MCF 10A (cell line): ENCODE results near the gene STAT4. TPM values are rescaled to one million over a fixed set of nuclear protein-coding genes. Genes with fewer than 3 reads are reported as not detected.

ENCODE experiments used
- Bru-seq: library from RNA; stranded (reverse); fragments of 400-500 nt; gene quantifications from one replicate; lab custom pipeline; 2021; lab: Mats Ljungman, UMichigan
- BruChase-seq, 2 experiments: library from RNA; stranded (reverse); fragments of 400-500 nt; gene quantifications; one replicate each; lab custom pipeline; 2021; lab: Mats Ljungman, UMichigan
- BruUV-seq: library from RNA; stranded (reverse); fragments of 400-500 nt; replicated peaks from 2 replicates; lab custom pipeline; 2021; lab: Mats Ljungman, UMichigan
- CTCF ChIA-PET: fragments of 300-600 bp; sonication (Branson Sonifier 250); formaldehyde crosslinking; extraction: SDS; loops from one replicate; lab custom pipeline; 2021; ENCODE audit warnings: antibody characterized with exemption, inconsistent platforms; lab: Yijun Ruan, JAX
- POLR2A ChIA-PET: fragments of 300-600, 350-650 bp; sonication (Branson Sonifier 250); formaldehyde crosslinking; extraction: SDS; loops from one replicate; lab custom pipeline; 2020; ENCODE audit warnings: antibody characterized with exemption, inconsistent platforms; lab: Yijun Ruan, JAX
- DNase-seq: peaks from one replicate; pipeline ENCODE4 v3.0.0-alpha.2; 2018; ENCODE audit not compliant: unreplicated experiment
- H3K27ac Mint-ChIP-seq: one replicate; pipeline ENCODE4 v1.8.0; 2022; ENCODE audit warnings: mild to moderate bottlenecking, low read depth, mixed read lengths; ENCODE audit not compliant: unreplicated experiment
- H3K27me3 Mint-ChIP-seq: one replicate; pipeline ENCODE4 v1.8.0; 2022; ENCODE audit warnings: mixed read lengths; ENCODE audit not compliant: insufficient read depth, unreplicated experiment
- H3K36me3 Mint-ChIP-seq: one replicate; pipeline ENCODE4 v1.8.0; 2022; ENCODE audit warnings: mild to moderate bottlenecking, moderate library complexity, mixed read lengths; ENCODE audit not compliant: insufficient read depth, unreplicated experiment
- H3K4me1 Mint-ChIP-seq: one replicate; pipeline ENCODE4 v1.8.0; 2022; ENCODE audit warnings: mixed read lengths; ENCODE audit not compliant: insufficient read depth, unreplicated experiment
- H3K4me3 Mint-ChIP-seq: one replicate; pipeline ENCODE4 v1.8.0; 2022; ENCODE audit warnings: mild to moderate bottlenecking, moderate library complexity, mixed read lengths; ENCODE audit not compliant: unreplicated experiment
- H3K9me3 Mint-ChIP-seq: one replicate; pipeline ENCODE4 v1.8.0; 2022; ENCODE audit warnings: mixed read lengths; ENCODE audit not compliant: unreplicated experiment
- CTCF ChIP-seq: fragments of 200-600 bp; IDR thresholded peaks from one replicate; pipeline ENCODE4 v1.8.0; 2022; ENCODE audit warnings: antibody characterized with exemption, mild to moderate bottlenecking; ENCODE audit not compliant: unreplicated experiment
- intact Hi-C: fragments of 100-400 bp; cut with micrococcal nuclease; formaldehyde crosslinking; loops from 2 replicates; pipeline ENCODE4 v1.14.1; 2022
- long read RNA-seq: library from polyadenylated mRNA; stranded (forward); transcript quantifications from one replicate; pipeline ENCODE4 v2.0.0, GENCODE V29; 2022
- total RNA-seq: library from RNA; stranded (reverse); gene quantifications from 2 replicates; pipeline ENCODE4 v1.2.3, GENCODE V29; 2022

Gene STAT4
- 0.83 and 1.4 TPM in 2 replicates for total RNA-seq
- Bru-seq, nascent RNA, result percentile 34 among the genes with signal in this experiment
- percentile 37 among the genes with signal in this experiment for BruChase-seq, experiment 1, labeled RNA remaining after a 6-hour chase
- percentile 38 among the genes with signal in this experiment for BruChase-seq, experiment 2, labeled RNA remaining after a 2-hour chase
- long read RNA-seq, result 0 reads

GRCh38 chr2:191150600-191151330 is at the start of gene STAT4:
Gene STAT4 (minus strand): TSS chr2:191150994. CDS start chr2:191148203, 2,791 bp downstream.
- Mint-ChIP-seq H3K36me3 (no peaks in the 10 kb centered on the region), H3K27ac (no peak within 1 kb of the TSS), H3K4me3 (peak within 1 kb of the TSS; percentile 69), H3K4me1 (no peaks in the 10 kb centered on the region), H3K9me3 (no peaks in the 10 kb centered on the region), H3K27me3 (peaks cover 10% of the 10 kb centered on the region)
- DNase-seq, result peak; percentile 57
- ChIA-PET CTCF (interaction anchor here (1.1 to 14.4 kb wide), 4 partner anchors 12 to 99 kb away, joined by 3 to 604 read pairs (median 6); no protein-coding TSS in a partner anchor), POLR2A (interaction anchor here (1.5 kb wide), 1 partner anchor 98 kb away, joined by 5 read pairs; no protein-coding TSS in a partner anchor)
- no peak for TF ChIP-seq CTCF
- no TSS peak for BruUV-seq
- intact Hi-C loops, result no loop called here

GRCh38 chr2:191199929-191200512 is 49.2 kb upstream of the STAT4 start:
- no TSS peak for BruUV-seq
- Mint-ChIP-seq H3K9me3 (no peaks in the 10 kb centered on the region), H3K4me3 (no peak overlapping the region), H3K27me3 (no peaks in the 10 kb centered on the region), H3K36me3 (no peaks in the 10 kb centered on the region), H3K4me1 (peaks cover 24% of the 10 kb centered on the region), H3K27ac (peak overlapping the region; percentile 3)
- ChIA-PET POLR2A (interaction anchor here (0.7 to 9.8 kb wide), 2 partner anchors 21 to 28 kb away, joined by 3 to 89 read pairs; no protein-coding TSS in a partner anchor), CTCF (no interaction called here)
- TF ChIP-seq CTCF, result no peak
- DNase-seq, result no peak
- intact Hi-C loops, result no loop called here

GRCh38 chr2:191198271-191198670 is 47.5 kb upstream of the STAT4 start:
- no peak for TF ChIP-seq CTCF
- CTCF ChIA-PET, result interaction anchor here (0.7 to 1.1 kb wide), 2 partner anchors 19 to 120 kb away, joined by 3 to 4 read pairs; no protein-coding TSS in a partner anchor

More at GRCh38 chr2:191198271-191198670, 47.5 kb upstream of the STAT4 start:
- Mint-ChIP-seq H3K4me1 (peaks cover 40% of the 10 kb centered on the region), H3K9me3 (no peaks in the 10 kb centered on the region), H3K27me3 (no peaks in the 10 kb centered on the region), H3K27ac (no peak overlapping the region), H3K36me3 (no peaks in the 10 kb centered on the region), H3K4me3 (no peak overlapping the region)
- intact Hi-C loops, result no loop called here
- no TSS peak for BruUV-seq
- POLR2A ChIA-PET, result interaction anchor here (9.8 kb wide), 1 partner anchor 27 kb away, joined by 89 read pairs; no protein-coding TSS in a partner anchor
- no peak for DNase-seq
